NCI-H1930 (cell line): Measurements from ENCODE around the gene GPR55.

ENCODE experiments used
- DNase-seq, 2 experiments: peaks; one replicate each; lab custom pipeline; 2025; lab: John Stamatoyannopoulos, UW

Gene GPR55

DNA sequence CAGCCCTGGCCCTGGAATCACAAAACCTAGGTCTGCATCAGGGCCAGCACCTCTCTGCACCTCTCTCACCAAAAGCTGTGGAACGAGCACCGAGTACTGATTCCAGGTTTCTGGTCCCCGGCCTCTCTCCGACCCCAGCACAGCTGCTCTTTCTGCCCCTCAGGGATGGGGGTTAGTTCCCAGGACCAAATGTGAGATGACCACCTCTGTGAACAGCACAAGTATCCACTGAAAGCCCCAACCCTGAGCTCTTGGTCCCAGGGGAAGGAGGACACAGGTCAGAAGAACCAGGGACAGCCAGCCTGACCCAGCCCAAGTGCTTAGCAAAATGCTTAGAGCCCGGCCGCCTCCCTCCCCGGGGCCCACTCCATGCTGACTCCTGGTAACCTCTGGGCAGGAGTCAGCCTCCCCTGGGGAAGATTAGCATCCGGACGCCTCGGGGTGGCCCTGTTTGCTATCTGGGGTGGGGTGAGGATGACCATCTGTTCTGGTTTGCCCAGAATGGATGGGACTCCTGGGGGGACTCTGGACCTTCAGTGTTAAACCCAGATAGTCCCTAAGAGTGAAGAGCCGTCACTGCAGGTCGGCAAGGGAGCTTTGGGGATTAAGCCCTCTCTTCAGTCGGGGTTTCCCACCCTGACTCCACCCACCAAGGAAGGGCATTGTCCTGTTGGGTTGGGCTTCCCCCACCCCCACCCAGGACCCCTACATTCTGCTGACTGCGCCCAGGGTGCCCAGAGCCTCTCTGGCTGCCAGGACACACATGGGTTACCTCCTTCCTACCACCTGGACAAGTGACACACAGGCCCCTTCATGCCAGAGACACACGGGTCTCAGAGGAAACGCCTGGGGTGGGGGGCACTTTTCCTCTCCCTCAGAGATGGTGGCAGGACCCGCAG, 9.4 kb upstream of the GPR55 start:
- DNase-seq = no peak

DNA sequence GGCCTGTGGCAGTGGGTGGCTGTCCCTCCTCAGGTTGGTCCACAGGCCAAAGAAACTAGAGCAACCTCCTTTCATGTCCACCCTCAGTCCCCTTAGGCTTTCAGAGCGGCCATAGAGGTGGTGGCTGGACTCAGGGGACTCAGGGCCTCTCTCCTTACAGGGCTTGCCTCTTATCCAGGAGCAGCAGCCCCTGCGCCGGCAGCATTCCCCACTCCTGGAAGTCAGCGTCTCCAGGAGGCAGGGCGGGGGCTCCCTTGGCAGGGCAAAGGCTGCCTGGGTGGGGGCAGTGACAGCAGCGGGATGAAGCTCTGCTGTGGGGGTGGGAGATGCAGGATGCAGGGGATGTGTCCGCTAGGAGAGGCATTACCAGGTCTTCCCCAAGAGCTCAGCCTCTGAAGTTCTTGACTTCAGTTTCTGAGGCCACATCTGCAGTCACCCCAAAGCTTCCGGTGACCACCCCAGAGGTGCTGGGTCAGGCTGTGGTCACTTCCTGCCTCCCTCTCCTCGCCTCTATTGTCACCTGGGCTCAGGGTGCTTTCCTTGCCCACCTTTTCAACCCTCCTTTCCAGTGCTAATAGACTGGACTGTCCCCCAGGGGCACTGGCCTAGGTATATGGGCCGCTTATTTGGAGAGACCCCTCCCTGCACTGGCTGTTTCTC, 8.6 kb upstream of the GPR55 start:
- no peak for DNase-seq

DNA sequence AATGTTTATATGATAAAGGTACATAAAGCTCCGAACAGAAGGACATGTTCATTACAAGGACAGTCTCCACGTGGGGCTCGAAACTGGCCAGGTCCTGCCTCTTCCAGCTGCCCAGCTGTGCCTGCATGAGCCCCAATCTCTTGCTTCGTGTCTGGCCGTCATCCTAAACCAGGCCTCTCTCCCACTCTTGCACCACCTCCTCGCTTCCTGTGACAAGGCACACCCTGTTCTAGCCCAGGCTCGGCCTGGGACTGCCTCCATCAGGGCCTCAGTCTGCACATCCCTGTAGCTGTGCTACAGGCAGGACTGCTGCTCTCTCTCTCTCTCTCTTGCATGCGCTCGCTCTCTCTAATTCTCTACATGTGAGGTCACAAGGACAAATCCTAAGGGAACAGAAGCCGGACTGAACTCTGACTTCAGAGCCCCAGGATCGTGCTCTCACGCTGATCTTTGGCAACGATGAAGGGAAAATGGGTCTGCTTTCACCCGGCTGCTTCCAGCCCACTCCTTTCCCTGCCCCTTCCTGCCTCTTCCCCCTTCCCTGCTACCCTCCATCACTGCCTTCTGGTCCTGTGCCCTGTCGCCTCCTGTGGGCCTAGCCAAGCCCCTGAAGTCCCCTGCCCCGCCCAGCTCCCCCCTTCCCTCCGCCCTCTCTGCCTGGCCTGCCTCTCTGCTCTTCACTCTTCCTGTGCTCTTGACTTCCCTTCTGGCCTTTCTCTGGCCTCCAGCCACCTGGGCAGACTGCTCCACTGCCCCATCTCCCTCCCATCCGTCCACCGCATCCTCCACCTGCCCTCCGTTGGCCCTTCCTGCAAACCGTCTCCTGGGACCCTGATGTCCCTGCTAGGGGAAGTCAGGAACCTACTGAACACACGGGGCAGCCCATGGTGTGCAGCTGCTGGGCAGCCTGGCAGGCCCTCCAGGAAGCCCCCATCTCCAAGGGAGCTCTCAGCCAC, 7.8 kb upstream of the GPR55 start:
- no peak for DNase-seq

DNA sequence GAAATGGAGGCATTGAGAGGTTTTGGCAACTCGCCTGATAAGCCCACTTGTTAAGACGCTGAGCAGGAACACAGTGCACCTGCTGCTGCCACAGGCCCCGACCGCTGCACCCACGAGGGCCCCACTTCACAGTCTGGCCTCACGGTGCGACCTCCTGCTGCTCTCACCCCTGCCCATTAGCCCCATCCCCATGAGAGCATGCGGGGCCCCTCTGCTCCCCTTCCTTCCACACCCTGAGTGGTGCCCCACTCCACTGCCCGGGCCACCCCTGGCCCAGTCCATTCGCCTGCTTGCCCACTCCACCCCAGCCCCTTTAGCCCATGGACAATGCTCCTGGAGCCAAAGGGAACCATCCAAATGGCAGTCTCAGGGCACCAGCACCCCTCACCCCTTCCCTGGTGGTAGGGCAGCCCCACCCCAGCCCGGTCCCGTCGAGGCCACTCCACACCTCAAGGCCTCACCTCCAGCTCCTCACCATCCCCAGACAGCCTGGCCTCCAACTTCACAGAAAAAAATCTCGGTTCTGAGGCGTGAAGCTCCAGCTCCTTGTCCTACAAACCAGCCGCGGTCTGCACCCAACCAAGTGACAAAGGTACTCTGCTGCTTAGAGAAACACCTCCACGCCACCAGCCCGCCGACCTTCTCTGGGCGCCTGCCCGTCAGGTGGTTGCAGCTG, 6.7 kb upstream of the GPR55 start:
- DNase-seq = no peak

DNA sequence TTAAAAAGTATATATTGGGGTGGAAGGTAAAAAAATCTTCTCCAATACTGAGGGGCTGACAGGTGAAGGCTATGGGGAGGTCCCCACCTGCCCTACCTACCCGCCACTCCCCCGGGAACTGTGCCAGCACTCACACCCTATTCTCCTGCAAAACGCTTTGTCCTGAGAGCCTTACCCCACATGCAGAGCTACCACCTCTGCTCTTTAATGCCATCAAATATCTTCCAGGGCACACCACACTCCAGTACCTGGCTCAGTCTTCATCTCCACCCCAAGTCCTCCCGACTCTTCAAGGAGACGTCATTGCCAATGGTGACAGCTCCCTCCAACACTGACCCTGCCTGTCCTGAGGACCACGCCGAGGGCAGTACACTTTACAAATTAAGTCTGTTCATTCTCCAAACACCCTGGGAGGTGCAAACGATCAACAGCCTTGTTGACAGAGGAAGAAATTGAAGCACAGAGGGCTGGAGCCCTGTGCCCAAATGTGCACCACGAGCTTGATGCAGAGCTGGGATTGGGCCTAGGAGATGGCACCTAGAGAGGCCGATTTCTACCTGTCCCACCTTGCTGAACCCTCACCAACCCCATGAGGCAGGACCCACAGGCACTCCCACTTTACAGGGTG, 6.0 kb upstream of the GPR55 start:
- DNase-seq = no peak

DNA sequence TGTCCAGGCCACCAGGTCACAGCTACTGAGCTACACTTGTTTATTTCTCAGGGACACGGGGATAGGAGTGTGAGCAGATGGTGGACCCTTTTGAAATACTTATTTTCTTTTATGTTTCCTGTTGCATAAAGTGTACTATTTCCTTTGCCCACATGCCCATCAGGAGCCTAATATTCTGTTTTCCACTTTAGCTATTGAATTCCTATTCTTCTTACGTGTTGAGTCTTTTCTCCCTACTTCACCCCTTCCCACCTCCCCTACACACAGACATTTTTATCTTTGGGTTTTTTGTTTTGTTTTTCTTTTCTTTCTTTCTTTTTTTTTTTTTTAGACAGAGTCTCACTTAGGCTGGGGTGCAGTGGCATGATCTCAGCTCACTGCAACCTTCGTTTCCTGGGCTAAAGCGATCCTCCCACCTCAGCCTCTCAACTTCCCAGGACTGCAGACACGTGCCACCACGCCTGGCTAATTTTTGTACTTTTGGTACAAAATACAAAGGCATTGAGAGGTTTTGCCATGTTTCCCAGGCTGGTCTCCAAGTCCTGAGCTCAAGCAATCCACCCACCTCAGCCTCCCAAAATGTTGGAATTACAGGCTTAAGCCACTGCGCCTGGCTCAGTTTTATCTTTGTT, 5.2 kb upstream of the GPR55 start:
- no peak for DNase-seq

DNA sequence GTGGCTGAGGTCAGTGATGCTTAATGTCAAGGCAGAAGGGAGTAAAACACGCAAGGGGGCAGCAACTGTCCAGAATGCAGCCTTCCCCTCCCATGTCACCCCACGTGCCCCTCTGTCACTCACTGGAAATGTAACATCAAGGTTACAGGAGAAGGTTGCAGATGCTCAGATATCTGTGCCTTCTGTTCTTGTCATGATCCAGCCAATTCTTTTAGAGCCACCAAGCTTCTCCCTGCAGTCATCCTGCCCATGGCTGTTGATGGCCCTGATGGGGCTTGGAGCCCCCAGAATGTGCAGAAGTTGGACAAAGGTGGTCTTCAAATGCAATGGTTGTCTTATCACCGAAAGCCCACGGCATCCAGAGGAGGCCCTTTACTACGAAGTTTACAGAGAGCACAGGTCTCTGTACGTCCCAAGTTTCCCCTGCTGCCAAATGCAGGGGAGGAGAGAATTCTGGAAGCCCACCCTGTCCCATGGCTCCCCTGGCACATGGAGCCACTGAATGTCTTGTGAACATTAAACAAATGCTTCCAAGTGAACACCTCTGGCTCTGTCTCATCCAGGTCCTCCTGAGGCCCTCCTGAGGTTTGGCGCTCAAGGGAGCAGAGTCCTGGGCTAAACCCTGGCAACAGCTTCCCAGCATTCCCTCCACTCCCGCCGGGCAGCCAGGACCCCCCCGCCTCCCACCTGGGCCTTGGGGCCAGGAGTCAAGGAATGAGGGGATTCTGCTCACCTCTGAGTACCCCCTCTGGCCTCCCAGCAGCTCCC, 4.5 kb upstream of the GPR55 start:
- DNase-seq = no peak

DNA sequence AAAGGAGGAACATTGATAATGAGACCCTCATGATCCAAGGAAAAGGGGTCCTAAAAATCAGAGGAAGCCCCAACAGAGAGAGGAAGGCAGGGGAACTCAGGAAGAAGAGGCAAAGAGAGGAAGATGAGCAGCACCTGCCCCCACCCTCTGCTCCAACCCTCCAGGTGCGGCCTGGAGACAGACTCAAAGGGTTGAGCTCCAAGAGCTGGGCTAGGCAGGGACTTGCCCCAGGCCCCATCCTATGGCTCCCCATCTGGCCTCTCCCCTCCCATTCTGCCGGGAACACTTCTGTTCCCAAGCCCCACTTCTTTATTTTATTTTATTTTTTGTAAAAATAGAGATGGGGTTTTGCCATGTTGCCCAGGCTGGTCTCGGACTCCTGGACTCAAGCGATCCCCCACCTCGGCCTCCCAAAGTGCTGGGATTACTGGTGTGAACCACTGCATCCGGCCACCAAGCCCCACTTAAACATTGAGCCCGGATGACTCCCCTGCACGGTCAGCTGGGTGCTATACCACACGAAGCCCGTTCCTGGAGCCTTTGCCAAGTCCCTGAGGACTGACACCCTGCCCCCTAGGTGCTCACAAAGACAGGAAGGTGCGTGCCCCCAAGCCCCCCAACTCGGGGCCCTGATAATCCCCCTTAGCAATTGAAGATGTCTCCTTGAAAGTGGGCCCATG, 3.8 kb upstream of the GPR55 start:
- no peak for DNase-seq

DNA sequence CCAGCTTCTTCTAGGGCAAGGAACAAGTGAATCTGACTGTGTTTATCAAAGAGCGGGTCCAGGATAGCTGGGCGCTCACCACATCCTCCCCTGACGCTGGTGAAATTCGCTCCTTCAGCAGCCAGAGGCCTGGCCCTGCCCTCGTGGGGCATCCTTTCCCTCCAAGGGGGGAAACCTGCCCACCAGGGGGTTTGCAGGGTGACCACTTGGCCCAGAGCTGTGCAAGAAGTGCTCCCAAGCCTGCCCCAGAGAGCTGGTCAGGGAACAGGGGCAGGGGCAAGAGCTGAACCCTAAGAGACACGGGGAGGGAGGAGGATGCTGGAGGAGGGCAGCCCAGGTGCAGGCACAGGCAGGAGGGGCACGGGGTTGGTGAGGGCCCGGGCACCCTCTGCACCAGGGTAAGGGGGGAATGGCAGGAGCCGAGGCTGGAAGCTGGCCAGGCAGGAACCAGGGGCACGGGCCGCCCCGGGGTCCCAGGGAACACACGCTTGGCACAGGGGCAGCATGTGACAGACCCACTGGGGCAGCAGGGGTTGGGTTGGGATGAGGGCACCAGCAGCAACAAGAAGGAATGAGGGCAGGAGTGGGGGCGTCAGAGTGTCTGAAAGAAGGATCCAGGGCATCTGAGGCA, 2.8 kb upstream of the GPR55 start:
- DNase-seq = no peak

DNA sequence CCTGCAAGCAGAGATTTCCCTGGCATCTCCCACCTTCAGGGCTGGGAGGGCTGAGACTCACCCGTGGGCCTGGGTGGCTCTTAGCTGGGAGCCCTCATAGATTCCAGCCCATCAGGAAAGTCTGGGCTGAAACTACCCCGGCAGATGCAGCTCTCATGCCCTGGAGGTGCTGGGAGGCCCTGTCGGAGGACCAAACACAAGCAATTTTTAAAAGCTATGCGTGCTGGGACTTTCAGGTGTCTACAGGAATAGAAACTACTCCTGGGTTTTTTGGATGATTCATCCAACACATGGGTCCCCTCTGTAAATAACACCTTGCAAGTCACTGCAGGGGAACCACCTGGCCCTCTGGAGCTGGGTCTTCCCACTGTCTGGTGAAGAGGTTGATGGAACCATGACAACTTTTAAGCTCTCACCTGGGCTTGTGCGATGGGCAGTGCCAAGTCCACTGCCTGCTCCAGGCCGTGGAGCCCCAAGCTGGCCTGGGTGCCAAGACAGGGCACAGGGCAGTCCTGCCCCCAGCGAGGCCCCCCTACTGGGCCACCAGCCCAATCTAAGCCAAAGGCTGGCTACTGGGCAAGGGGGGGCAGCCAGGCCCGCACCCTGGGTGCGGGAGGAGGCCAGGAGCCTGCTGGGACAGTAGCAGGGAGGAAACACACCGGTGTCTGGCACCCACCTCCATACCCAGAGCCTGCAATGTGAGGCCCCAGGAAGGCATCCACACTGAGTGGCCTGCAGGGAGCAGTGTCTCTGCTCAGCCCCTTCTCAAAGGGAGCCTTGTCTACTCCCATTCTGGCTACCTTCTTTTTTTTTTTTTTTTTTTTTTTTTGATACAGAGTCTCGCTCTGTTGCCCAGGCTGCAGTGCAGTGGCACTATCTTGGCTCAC, 1.1 kb upstream of the GPR55 start:
- DNase-seq = no peak

DNA sequence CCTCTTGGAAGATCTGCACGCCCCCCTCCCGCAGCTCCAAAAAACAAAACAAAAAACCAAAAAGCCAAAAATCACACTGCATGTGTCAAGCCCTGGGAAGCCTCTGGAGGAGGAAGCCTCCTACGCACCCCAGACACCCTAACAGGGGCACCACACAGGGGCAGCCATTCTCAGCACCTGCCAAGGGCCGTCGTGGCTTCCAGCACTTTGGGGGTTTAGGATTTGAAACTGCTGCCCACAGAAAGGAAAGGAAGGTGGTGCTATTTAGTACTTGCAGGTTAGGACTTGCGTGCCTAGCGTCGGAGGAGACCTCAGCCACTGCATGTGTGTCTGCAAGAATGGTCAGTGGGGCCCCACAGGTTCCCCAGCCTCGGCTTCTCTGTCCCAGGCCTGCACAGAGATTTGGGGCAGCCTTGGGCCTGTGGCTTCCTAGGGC, 419 bp upstream of the GPR55 start:
- DNase-seq = no peak

DNA sequence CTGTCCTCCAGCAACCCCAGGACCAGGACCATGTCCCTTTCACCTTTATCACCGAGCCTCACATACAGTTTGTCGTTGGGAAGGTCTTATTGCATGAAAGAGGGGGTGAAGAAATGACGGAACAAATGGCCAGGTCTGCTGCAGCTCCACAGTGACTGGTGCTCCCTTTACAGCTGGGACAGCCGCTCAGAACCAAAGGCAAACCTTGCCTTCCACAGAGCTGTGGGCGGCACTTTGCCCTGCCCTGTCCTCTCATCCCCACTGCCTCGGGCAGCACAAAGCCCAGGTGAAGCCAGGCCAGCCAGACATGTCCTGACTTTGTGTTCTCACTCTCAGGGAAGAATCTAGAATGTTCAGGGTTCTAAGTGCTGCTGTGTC, 961 bp downstream of the GPR55 start:
- no peak for DNase-seq

DNA sequence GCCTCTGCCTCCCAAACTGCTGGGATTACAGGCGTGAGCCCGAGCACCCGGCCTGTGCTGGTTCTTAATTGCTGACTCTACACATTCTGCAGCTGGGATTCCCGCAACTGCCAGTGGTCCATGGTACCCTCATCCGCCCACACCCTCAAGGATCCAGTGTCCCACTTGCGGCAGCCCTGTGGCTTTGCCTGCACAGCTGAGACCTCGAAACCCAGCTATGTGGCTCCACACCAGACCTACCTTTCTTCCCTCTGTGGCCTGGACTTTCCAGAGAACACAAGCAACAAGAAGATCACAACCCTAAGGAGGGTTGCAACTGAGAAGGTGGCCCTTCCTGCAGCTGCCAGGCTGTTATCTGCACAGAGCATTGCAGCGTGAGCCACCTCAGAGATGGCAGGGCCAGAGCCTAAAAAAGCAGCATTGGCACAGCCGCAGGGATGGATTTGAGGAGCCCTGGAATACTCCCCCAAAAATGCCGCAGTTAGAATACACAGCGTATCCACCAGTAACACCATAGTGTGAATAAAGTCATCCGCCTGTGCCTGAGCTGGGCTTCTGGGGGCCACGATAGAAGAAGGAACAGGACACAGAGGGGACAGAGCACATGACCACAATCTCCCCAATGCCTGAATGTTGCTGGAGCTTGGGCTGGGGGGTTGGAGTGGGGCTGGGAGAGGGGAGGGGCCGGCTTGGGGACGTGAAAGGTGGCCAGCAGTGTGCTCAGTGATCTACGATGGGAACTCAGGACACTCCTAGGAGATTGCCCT, 1.9 kb downstream of the GPR55 start:
- DNase-seq = no peak

DNA sequence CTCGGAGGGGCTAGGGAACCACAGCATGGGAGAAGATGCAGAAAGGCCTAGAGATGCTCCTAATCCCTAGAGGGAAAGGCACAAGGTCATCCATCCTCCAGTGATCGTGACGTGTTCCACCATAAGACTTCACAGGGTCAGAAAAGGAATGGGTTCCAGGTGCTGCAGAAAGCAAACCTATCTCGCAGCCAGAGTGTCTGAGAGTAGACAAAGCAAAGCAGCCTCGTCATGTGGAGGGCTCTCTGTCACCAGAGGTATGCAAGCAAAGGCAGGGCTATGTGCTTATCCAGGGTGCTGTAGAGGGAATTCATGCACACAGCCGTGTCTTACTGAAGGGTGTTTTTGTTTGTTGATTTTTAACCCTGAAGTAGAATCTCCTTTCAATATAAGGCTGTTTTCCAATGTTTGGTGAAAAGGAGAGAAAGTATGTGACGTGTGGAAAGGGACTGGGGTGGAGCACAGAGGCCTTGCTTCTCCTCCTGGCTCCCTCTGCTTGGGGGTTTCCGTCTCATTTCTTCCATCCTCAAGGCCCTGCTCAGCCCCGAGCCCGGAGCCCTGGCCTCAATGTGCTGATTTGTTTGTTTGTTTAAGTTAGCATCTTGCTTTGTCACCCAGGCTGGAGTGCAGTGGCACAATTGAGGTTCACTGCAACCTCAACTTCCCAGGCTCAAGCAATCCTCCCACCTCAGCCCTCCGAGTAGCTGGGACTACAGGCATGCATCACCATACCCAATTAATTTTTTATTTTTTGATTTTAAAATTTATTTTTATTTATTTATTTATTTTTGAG, 3.0 kb downstream of the GPR55 start:
- DNase-seq = no peak

DNA sequence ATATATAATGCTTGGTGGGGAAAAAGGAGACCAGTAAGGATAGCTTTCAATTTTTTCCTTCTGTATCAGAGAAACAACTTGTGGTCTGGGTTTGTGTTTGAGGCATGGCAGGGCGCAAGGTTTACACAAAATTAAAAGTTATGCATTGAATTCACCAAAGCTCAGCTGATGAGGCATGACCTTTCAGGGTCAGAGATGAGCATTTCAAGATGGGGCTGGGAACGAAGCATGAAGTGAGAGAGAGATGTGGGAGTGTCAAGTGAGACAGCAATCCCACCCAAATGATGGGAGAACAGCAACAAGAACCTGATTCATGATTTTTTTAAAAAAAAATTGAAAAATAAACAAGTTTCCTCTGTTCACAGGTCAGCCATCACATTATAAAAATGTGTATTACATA, 4.9 kb downstream of the GPR55 start:
- DNase-seq = no peak

DNA sequence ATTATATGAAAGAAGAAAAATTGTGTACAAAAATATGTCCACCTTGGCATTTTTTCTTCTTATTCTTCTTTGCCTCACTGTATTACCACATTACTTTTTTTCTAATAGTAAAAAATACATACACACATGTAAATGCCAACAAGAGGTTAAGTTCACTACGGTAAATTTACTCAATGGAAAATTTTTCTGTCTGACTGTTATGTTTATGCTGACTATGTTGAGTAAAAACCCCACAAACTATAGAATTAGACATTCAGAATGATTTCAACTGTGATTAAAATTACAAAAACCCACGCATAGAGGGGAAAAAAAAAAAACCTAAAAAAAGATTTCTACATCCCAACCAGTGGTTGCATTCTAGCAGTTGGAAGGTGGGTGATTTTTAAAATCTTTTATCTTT, 5.4 kb downstream of the GPR55 start:
- no peak for DNase-seq
